A673 (cell line): ENCODE results near the gene TNRC6C. TPM values are rescaled to one million over a fixed set of nuclear protein-coding genes. Genes with fewer than 3 reads are reported as not detected.

Experiments used
- BruUV-seq: library from RNA; stranded (reverse); fragments of 400-500 nt; replicated peaks from 2 replicates; lab custom pipeline; 2021; lab: Mats Ljungman, UMichigan
- CTCF ChIA-PET: fragments of 300-600 bp; sonication (Branson Sonifier 250); formaldehyde crosslinking; loops from one replicate; lab custom pipeline; 2022; ENCODE audit warnings: antibody characterized with exemption; lab: Charles Lee
- POLR2A ChIA-PET: fragments of 300-600 bp; sonication (Branson Sonifier 250); formaldehyde crosslinking; loops from one replicate; lab custom pipeline; 2022; ENCODE audit warnings: antibody characterized with exemption; ENCODE audit not compliant: low non-redundant PET; lab: Charles Lee
- DNase-seq: peaks from one replicate; pipeline ENCODE4 v3.0.0-alpha.2; 2015; ENCODE audit warnings: low spot score
- H3K27ac ChIP-seq: fragments of 200-600 bp; sonication (generic); 2 replicates; pipeline ENCODE4 v1.5.1; 2016; ENCODE audit warnings: mixed run types, low read depth, mild to moderate bottlenecking, mixed read lengths, antibody characterized with exemption, low read length; ENCODE audit not compliant: poor library complexity, severe bottlenecking
- H3K27me3 ChIP-seq: fragments of 200-600 bp; sonication (generic); replicated peaks from 2 replicates; pipeline ENCODE4 v1.6.1; 2017; ENCODE audit warnings: mixed run types, low read depth, mild to moderate bottlenecking, mixed read lengths, antibody characterized with exemption, low read length; ENCODE audit not compliant: insufficient read depth, poor library complexity
- H3K36me3 ChIP-seq: fragments of 200-600 bp; sonication (generic); 2 replicates; pipeline ENCODE4 v1.6.1; 2016; ENCODE audit warnings: mixed run types, mild to moderate bottlenecking, mixed read lengths, antibody characterized with exemption, low read length; ENCODE audit not compliant: insufficient read depth, poor library complexity, severe bottlenecking
- H3K4me1 ChIP-seq: fragments of 200-600 bp; sonication (generic); 2 replicates; pipeline ENCODE4 v1.6.1; 2017; ENCODE audit warnings: mixed run types, mild to moderate bottlenecking, mixed read lengths, antibody characterized with exemption, low read length; ENCODE audit not compliant: insufficient read depth, poor library complexity, severe bottlenecking
- H3K4me3 ChIP-seq: fragments of 200-600 bp; sonication (generic); 2 replicates; pipeline ENCODE4 v1.5.1; 2016; ENCODE audit warnings: low read depth, mixed run types, mild to moderate bottlenecking, mixed read lengths, low read length; ENCODE audit not compliant: poor library complexity, severe bottlenecking
- H3K9me3 ChIP-seq: fragments of 200-600 bp; sonication (generic); 2 replicates; pipeline ENCODE4 v1.6.1; 2016; ENCODE audit warnings: mixed run types, low read depth, mild to moderate bottlenecking, mixed read lengths, antibody characterized with exemption, low read length; ENCODE audit not compliant: poor library complexity, severe bottlenecking
- CTCF ChIP-seq: fragments of 300-800, 200-600 bp; sonication (generic); conservative IDR thresholded peaks from 2 replicates; pipeline ENCODE4 v1.5.1; 2017; ENCODE audit warnings: low read depth, mild to moderate bottlenecking, antibody characterized with exemption, low read length, moderate library complexity, mixed read lengths
- EZH2 ChIP-seq: fragments of 200-600 bp; sonication (generic); IDR thresholded peaks from 2 replicates; pipeline ENCODE4 v1.6.1; 2017; ENCODE audit warnings: borderline replicate concordance, low read depth, mild to moderate bottlenecking, mixed read lengths, antibody characterized with exemption, low read length; ENCODE audit not compliant: poor library complexity, severe bottlenecking
- intact Hi-C: fragments of 100-400 bp; cut with micrococcal nuclease; formaldehyde crosslinking; loops from one replicate; pipeline ENCODE4 v1.10.0; 2022; ENCODE audit not compliant: unreplicated experiment
- total RNA-seq: library from RNA; stranded (reverse); gene quantifications from 2 replicates; pipeline ENCODE4 v1.2.3, GENCODE V29; 2021

TNRC6C gene
- total RNA-seq, 1 experiment from 2014 or later: 26.7 TPM

- no TSS peak for BruUV-seq
- ChIA-PET POLR2A (interaction anchor here (0.7 kb wide), 1 partner anchor 10 kb away, joined by 3 read pairs; no protein-coding TSS in a partner anchor), CTCF (no interaction called here)
- H3K36me3 ChIP-seq: no peaks in the 10 kb centered on the region
- TF ChIP-seq EZH2 (no peak), CTCF (no peak)
- H3K4me3 ChIP-seq: no peak overlapping the region
- no peak overlapping the region for H3K27ac ChIP-seq
- DNase-seq: no peak
- no peaks in the 10 kb centered on the region for H3K4me1 ChIP-seq
- H3K27me3 ChIP-seq: no peaks in the 10 kb centered on the region
- H3K9me3 ChIP-seq: no peaks in the 10 kb centered on the region
- intact Hi-C loops: no loop called here
Measured at GRCh38 chr17:78116411-78116810, 157.9 kb downstream of the TNRC6C start.

- Histone ChIP-seq H3K36me3 (no peaks in the 10 kb centered on the region), H3K27me3 (no peaks in the 10 kb centered on the region), H3K27ac (no peak overlapping the region), H3K9me3 (no peaks in the 10 kb centered on the region), H3K4me1 (no peaks in the 10 kb centered on the region), H3K4me3 (no peak overlapping the region)
- no TSS peak for BruUV-seq
- intact Hi-C loops: no loop called here
- peak; percentile 38 for DNase-seq
- CTCF ChIA-PET: no interaction called here
- TF ChIP-seq CTCF: peak; percentile 58
- TF ChIP-seq EZH2: no peak
- POLR2A ChIA-PET: no interaction called here
Measured at GRCh38 chr17:78117027-78117981, 158.8 kb downstream of the TNRC6C start.

- TF ChIP-seq CTCF (no peak), EZH2 (no peak)
- POLR2A ChIA-PET: no interaction called here
- H3K27me3 ChIP-seq: no peaks in the 10 kb centered on the region
- no peaks in the 10 kb centered on the region for H3K9me3 ChIP-seq
- no peak overlapping the region for H3K27ac ChIP-seq
- H3K4me3 ChIP-seq: no peak overlapping the region
- CTCF ChIA-PET: no interaction called here
- intact Hi-C loops: no loop called here
- no TSS peak for BruUV-seq
- no peaks in the 10 kb centered on the region for H3K4me1 ChIP-seq
- no peak for DNase-seq
- no peaks in the 10 kb centered on the region for H3K36me3 ChIP-seq
Measured at GRCh38 chr17:78118801-78119241, 160.3 kb downstream of the TNRC6C start.
